22Rv1 (cell line): ENCODE data around the gene SEZ6L.
A peak's percentile ranks its signal among the peaks of the same experiment; 100 is the strongest.

ENCODE experiments used
- ZFX ChIP-seq: fragments of 450-650 bp; IDR thresholded peaks from 2 replicates; pipeline ENCODE4 v1.6.1; 2017; ENCODE audit warnings: antibody characterized with exemption, borderline replicate concordance
- TF ChIP-seq, protein P1 (sequence below): fragments of 450-650 bp; IDR thresholded peaks from 2 replicates; pipeline ENCODE4 v1.5.1; 2017; ENCODE audit warnings: mild to moderate bottlenecking

DNA sequence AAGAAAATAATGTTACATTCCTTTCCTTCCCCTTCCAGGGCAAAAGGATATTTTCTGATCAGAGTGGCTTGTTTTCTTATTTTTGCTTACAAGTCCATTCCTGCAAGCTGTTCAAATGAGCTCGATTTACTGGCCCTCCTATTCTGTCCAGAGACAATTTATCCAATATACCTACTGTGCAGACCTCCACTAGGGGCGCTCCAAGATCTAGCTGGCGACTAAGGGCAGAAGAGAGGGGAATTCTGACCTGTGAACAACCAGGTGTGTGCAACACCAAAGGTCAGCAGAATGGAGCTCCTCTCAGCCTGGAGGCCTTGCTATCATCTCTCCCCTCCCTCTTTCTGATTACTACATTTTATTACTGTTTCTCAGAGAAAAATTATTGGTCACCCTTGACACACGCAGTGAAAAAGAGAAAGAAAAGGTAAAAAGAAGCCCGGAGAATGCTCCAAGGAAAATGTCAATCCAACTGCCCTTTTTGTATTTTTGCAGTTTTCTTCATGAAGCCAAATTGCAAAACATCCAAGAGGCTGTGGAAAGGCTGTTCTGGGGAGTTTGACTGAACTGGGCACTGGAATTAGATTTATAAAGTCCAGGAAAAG is 3.2 kb downstream of the SEZ6L start:
- TF ChIP-seq, protein P1, sequence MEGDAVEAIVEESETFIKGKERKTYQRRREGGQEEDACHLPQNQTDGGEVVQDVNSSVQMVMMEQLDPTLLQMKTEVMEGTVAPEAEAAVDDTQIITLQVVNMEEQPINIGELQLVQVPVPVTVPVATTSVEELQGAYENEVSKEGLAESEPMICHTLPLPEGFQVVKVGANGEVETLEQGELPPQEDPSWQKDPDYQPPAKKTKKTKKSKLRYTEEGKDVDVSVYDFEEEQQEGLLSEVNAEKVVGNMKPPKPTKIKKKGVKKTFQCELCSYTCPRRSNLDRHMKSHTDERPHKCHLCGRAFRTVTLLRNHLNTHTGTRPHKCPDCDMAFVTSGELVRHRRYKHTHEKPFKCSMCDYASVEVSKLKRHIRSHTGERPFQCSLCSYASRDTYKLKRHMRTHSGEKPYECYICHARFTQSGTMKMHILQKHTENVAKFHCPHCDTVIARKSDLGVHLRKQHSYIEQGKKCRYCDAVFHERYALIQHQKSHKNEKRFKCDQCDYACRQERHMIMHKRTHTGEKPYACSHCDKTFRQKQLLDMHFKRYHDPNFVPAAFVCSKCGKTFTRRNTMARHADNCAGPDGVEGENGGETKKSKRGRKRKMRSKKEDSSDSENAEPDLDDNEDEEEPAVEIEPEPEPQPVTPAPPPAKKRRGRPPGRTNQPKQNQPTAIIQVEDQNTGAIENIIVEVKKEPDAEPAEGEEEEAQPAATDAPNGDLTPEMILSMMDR = peak; percentile 91
- TF ChIP-seq ZFX = no peak
